GM12864 (cell line): ENCODE data around the gene TCEAL2.
"Not testable (repeated sequence)": the region's sequence is repeated elsewhere in the genome, so short reads cannot be mapped to it uniquely, and the experiment has no call there.

Experiments
- DNase-seq: peaks from one replicate; pipeline ENCODE4 v3.0.0-alpha.2; 2011; ENCODE audit warnings: low read depth
- H3K4me3 ChIP-seq: 2 replicates; pipeline ENCODE4 v1.5.1; 2011; ENCODE audit warnings: mild to moderate bottlenecking, low read depth, low read length, control low read depth
- CTCF ChIP-seq: IDR thresholded peaks from 2 replicates; pipeline ENCODE4 v1.5.1; 2011; ENCODE audit warnings: low read depth, mild to moderate bottlenecking, moderate library complexity, low read length, control low read depth, inconsistent platforms; ENCODE audit errors: missing control alignments

The TCEAL2 gene

GRCh38 chrX:102138064-102138463 is 12.6 kb downstream of the TCEAL2 start:
- no peak for TF ChIP-seq CTCF
- H3K4me3 ChIP-seq, result no peak overlapping the region
- no peak for DNase-seq

- not testable (repeated sequence) for DNase-seq
Observed at GRCh38 chrX:102140876-102141275, 15.4 kb downstream of the TCEAL2 start.

GRCh38 chrX:102141631-102142030 is 16.2 kb downstream of the TCEAL2 start:
- not testable (repeated sequence) for DNase-seq, H3K4me3 ChIP-seq

More at GRCh38 chrX:102140876-102141275, 15.4 kb downstream of the TCEAL2 start:
- not testable (repeated sequence) for H3K4me3 ChIP-seq

- not testable (repeated sequence) for DNase-seq, H3K4me3 ChIP-seq
Observed at GRCh38 chrX:102142274-102142673, 16.8 kb downstream of the TCEAL2 start, which contains the start of gene TCEAL6. TCEAL6 (minus strand) TSS chrX:102142481.

GRCh38 chrX:102154218-102154860 is 28.9 kb downstream of the TCEAL2 start:
- no peak for DNase-seq
- peak; percentile 43 for TF ChIP-seq CTCF
- peak overlapping the region; percentile 64; the same call in 1 of the 2 replicates for H3K4me3 ChIP-seq

- H3K4me3 ChIP-seq, result peak overlapping the region; percentile 64
- no peak for DNase-seq
- peak; percentile 4 for TF ChIP-seq CTCF
Observed at GRCh38 chrX:102154900-102155805, 29.7 kb downstream of the TCEAL2 start.

GRCh38 chrX:102155806-102156179 is 30.3 kb downstream of the TCEAL2 start, which contains the start of gene BEX5:
BEX5 (minus strand) TSS chrX:102155977; CDS start chrX:102154265, 1,712 bp downstream.
- H3K4me3 ChIP-seq, result peak within 1 kb of the TSS; percentile 64
- peak; percentile 41 for DNase-seq
- no peak for TF ChIP-seq CTCF
